ENCODE data around the gene GPR153. TPM values are rescaled to one million over a fixed set of nuclear protein-coding genes. Genes with fewer than 3 reads are reported as not detected.

Gene GPR153
- total RNA-seq, 2 donors from 2014 or later = 19.6 to 21.0 TPM

- no peaks in the 10 kb centered on the region for H3K9me3 ChIP-seq
- DNase-seq = no peak
- no peaks in the 10 kb centered on the region for H3K4me1 ChIP-seq
- H3K4me3 ChIP-seq = no peak overlapping the region
- H3K36me3 ChIP-seq = no peaks in the 10 kb centered on the region
- H3K9ac ChIP-seq (ENCODE audit: low read depth in 2 of 2, low read length in 2 of 2) = no peak overlapping the region
- intact Hi-C loops (cut with DNase I) = no loop called here
- no peak overlapping the region for H3K27ac ChIP-seq
- TF ChIP-seq CTCF (IDR thresholded peaks at IDR 0.05) = no peak
- no peaks in the 10 kb centered on the region for H3K27me3 ChIP-seq
Observed at GRCh38 chr1:6298940-6299465, 38.1 kb upstream of the GPR153 start.

GRCh38 chr1:6298530-6298929 lies 37.6 kb upstream of the GPR153 start:
- Histone ChIP-seq H3K27ac (no peak overlapping the region), H3K27me3 (no peaks in the 10 kb centered on the region), H3K4me3 (no peak overlapping the region), H3K4me1 (no peaks in the 10 kb centered on the region), H3K9ac (ENCODE audit: low read depth in 2 of 2, low read length in 2 of 2) (no peak overlapping the region), H3K9me3 (no peaks in the 10 kb centered on the region), H3K36me3 (no peaks in the 10 kb centered on the region)
- no peak for TF ChIP-seq CTCF (IDR thresholded peaks at IDR 0.05)
- intact Hi-C loops (cut with DNase I) = no loop called here
- DNase-seq = no peak

GRCh38 chr1:6295910-6296309 lies 35.0 kb upstream of the GPR153 start:
- intact Hi-C loops (cut with DNase I) = no loop called here
- Histone ChIP-seq H3K36me3 (no peaks in the 10 kb centered on the region), H3K4me3 (no peak overlapping the region), H3K27ac (no peak overlapping the region), H3K27me3 (no peaks in the 10 kb centered on the region), H3K9ac (ENCODE audit: low read depth in 2 of 2, low read length in 2 of 2) (no peak overlapping the region), H3K9me3 (no peaks in the 10 kb centered on the region), H3K4me1 (no peaks in the 10 kb centered on the region)
- no peak for DNase-seq
- no peak for TF ChIP-seq CTCF (IDR thresholded peaks at IDR 0.05)

- TF ChIP-seq CTCF (IDR thresholded peaks at IDR 0.05) = no peak
- intact Hi-C loops (cut with DNase I) = no loop called here
- Histone ChIP-seq H3K36me3 (no peaks in the 10 kb centered on the region), H3K9me3 (no peaks in the 10 kb centered on the region), H3K4me1 (no peaks in the 10 kb centered on the region), H3K27ac (no peak overlapping the region), H3K27me3 (no peaks in the 10 kb centered on the region), H3K9ac (ENCODE audit: low read depth in 2 of 2, low read length in 2 of 2) (no peak overlapping the region), H3K4me3 (no peak overlapping the region)
- DNase-seq = no peak
Observed at GRCh38 chr1:6294890-6295556, 34.1 kb upstream of the GPR153 start.

- Histone ChIP-seq H3K4me1 (no peaks in the 10 kb centered on the region), H3K4me3 (no peak overlapping the region), H3K27ac (no peak overlapping the region), H3K9ac (ENCODE audit: low read depth in 2 of 2, low read length in 2 of 2) (no peak overlapping the region), H3K36me3 (no peaks in the 10 kb centered on the region), H3K27me3 (no peaks in the 10 kb centered on the region), H3K9me3 (no peaks in the 10 kb centered on the region)
- intact Hi-C loops (cut with DNase I) = no loop called here
- no peak for TF ChIP-seq CTCF (IDR thresholded peaks at IDR 0.05)
- no peak for DNase-seq
Observed at GRCh38 chr1:6294080-6294889, 33.4 kb upstream of the GPR153 start.

Data from colonic mucosa (tissue), 4 donors.